Activated T-helper 1 cell treated with anti-CD3 and anti-CD28 coated beads, Interleukin-12 subunit alpha, Interleukin-12 subunit beta, Interleukin-2, Interleukin-4 antibody, amounts not matched to agents 30 ng/mL and 10 ng/mL and 1 ng/mL, durations not matched to agents 14 hours and 24 hours and 36 hours (primary cell): Measurements from ENCODE around the gene EIF3M. TPM values are rescaled to one million over a fixed set of nuclear protein-coding genes. Genes with fewer than 3 reads are reported as not detected.
"Not testable (repeated sequence)": the region's sequence is repeated elsewhere in the genome, so short reads cannot be mapped to it uniquely, and the experiment has no call there.

Experiments used
- DNase-seq: peaks from one replicate; pipeline ENCODE4 v3.0.0; 2021; ENCODE audit warnings: low spot score
- H3K27ac Mint-ChIP-seq: one replicate; pipeline ENCODE4 v1.8.0; 2021; ENCODE audit warnings: mild to moderate bottlenecking, mixed read lengths
- H3K27me3 Mint-ChIP-seq: one replicate; pipeline ENCODE4 v1.8.0; 2022; ENCODE audit warnings: mild to moderate bottlenecking, moderate library complexity, mixed read lengths; ENCODE audit not compliant: insufficient read depth
- H3K36me3 Mint-ChIP-seq: one replicate; pipeline ENCODE4 v1.8.0; 2021; ENCODE audit warnings: low read depth, mixed read lengths
- H3K4me1 Mint-ChIP-seq: one replicate; pipeline ENCODE4 v1.8.0; 2021; ENCODE audit warnings: low read depth, mixed read lengths
- H3K4me3 Mint-ChIP-seq: one replicate; pipeline ENCODE4 v1.8.0; 2021; ENCODE audit warnings: mild to moderate bottlenecking, moderate library complexity, mixed read lengths
- H3K9me3 Mint-ChIP-seq: one replicate; pipeline ENCODE4 v1.8.0; 2021; ENCODE audit warnings: mixed read lengths
- intact Hi-C: fragments of 100-400 bp; cut with micrococcal nuclease; formaldehyde crosslinking; loops from one replicate; pipeline ENCODE4 v1.15.1; 2024
- total RNA-seq: library from RNA; stranded (reverse); gene quantifications from 2 replicates; pipeline ENCODE4 v1.2.3, GENCODE V29; 2022

Gene EIF3M
- total RNA-seq, 1 donor from 2014 or later: 315 TPM

DNA sequence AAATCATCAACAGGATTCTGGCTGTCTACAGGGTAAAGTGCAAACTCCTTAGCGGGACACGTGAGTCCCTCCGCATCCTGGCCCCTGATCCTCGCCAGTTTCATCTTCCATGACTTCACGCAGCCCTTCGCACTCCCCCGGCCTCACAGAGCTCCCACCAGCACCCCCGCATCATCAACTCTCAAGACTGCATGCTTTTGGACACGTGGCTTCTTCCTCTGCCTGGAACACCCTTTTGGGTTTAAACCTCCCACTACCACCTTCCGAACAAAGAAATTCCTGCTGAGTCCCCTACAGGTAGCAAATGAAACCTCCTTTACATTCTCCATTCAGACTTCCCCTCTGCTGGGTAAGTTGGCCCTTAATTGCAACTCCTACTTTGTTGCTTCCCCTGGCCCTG, 12.6 kb upstream of the EIF3M start:
- intact Hi-C loops: no loop called here
- Mint-ChIP-seq H3K27me3 (peaks cover 7% of the 10 kb centered on the region), H3K4me1 (peaks cover 18% of the 10 kb centered on the region), H3K27ac (no peak overlapping the region), H3K36me3 (no peaks in the 10 kb centered on the region), H3K9me3 (no peaks in the 10 kb centered on the region), H3K4me3 (no peak overlapping the region)
- no peak for DNase-seq

GRCh38 chr11:32573228-32573627, 10.4 kb upstream of the EIF3M start:
- intact Hi-C loops: no loop called here
- DNase-seq: no peak
- no peak overlapping the region for H3K27ac Mint-ChIP-seq
- H3K4me1 Mint-ChIP-seq: peaks cover 6% of the 10 kb centered on the region
- H3K36me3 Mint-ChIP-seq: no peaks in the 10 kb centered on the region
- H3K27me3 Mint-ChIP-seq: peaks cover 8% of the 10 kb centered on the region
- H3K4me3 Mint-ChIP-seq: no peak overlapping the region
- no peaks in the 10 kb centered on the region for H3K9me3 Mint-ChIP-seq

GRCh38 chr11:32574421-32574820, 9.2 kb upstream of the EIF3M start:
- H3K27me3 Mint-ChIP-seq: peaks cover 10% of the 10 kb centered on the region
- H3K4me1 Mint-ChIP-seq: peaks cover 6% of the 10 kb centered on the region
- H3K4me3 Mint-ChIP-seq: no peak overlapping the region
- H3K36me3 Mint-ChIP-seq: no peaks in the 10 kb centered on the region
- no peaks in the 10 kb centered on the region for H3K9me3 Mint-ChIP-seq
- DNase-seq: no peak
- intact Hi-C loops: no loop called here
- no peak overlapping the region for H3K27ac Mint-ChIP-seq

DNA sequence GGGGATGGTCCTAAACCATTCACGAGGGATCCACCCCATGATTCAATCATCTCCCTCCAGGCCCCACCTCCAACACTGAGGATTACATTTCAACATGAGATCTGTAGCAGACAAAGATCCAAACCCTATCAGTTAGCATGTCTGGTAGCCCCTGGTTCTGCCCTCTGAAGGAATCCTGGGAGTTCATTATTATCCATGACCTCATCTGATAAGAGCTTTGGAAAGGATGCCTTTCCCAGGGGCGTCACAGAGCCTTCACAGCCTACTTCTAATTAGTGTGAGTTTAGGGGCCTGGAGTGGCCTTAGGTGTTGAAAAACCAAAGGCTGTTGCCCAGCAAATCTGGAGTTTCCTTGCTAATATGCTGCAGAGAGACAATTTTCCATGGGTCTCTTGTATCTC, 8.6 kb upstream of the EIF3M start:
- DNase-seq: no peak
- H3K27me3 Mint-ChIP-seq: peaks cover 10% of the 10 kb centered on the region
- no peaks in the 10 kb centered on the region for H3K36me3 Mint-ChIP-seq
- H3K27ac Mint-ChIP-seq: no peak overlapping the region
- H3K4me1 Mint-ChIP-seq: peaks cover 6% of the 10 kb centered on the region
- H3K4me3 Mint-ChIP-seq: no peak overlapping the region
- intact Hi-C loops: no loop called here
- no peaks in the 10 kb centered on the region for H3K9me3 Mint-ChIP-seq

DNA sequence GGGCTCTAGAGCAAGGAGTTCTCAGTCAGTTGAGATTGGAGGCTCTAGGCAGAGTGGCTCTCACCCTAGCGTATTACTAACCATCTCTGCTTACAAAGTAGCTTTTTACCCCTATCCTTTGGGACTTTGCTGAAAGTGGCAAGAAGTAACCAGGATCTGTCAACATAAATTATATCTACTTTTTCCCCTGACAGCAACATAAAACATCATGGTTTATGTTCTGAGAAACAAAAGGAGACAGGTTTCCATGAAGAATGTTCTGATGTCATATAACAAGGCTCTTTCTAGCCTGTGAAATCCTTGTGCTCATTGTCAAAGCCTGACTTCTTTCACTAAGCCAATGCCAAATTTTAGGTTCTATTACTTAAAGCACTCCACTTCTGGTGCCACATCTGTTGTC, 7.2 kb upstream of the EIF3M start:
- H3K4me1 Mint-ChIP-seq: peaks cover 3% of the 10 kb centered on the region
- intact Hi-C loops: no loop called here
- H3K36me3 Mint-ChIP-seq: no peaks in the 10 kb centered on the region
- no peak for DNase-seq
- no peaks in the 10 kb centered on the region for H3K9me3 Mint-ChIP-seq
- H3K27me3 Mint-ChIP-seq: peaks cover 8% of the 10 kb centered on the region
- no peak overlapping the region for H3K27ac Mint-ChIP-seq
- H3K4me3 Mint-ChIP-seq: no peak overlapping the region

- H3K4me1 Mint-ChIP-seq: peaks cover 18% of the 10 kb centered on the region
- no peak overlapping the region for H3K27ac Mint-ChIP-seq
- H3K9me3 Mint-ChIP-seq: no peaks in the 10 kb centered on the region
- no peak for DNase-seq
- H3K4me3 Mint-ChIP-seq: no peak overlapping the region
- intact Hi-C loops: loop anchor here (5.0 to 10.0 kb wide), 7 partner anchors 311 to 1524 kb away; partner anchors contain the start of genes C11orf91, DCDC1, DNAJC24 and NAT10
- peaks cover 16% of the 10 kb centered on the region for H3K36me3 Mint-ChIP-seq
- H3K27me3 Mint-ChIP-seq: peaks cover 2% of the 10 kb centered on the region
Measured at GRCh38 chr11:32580967-32581366, 2.7 kb upstream of the EIF3M start.

DNA sequence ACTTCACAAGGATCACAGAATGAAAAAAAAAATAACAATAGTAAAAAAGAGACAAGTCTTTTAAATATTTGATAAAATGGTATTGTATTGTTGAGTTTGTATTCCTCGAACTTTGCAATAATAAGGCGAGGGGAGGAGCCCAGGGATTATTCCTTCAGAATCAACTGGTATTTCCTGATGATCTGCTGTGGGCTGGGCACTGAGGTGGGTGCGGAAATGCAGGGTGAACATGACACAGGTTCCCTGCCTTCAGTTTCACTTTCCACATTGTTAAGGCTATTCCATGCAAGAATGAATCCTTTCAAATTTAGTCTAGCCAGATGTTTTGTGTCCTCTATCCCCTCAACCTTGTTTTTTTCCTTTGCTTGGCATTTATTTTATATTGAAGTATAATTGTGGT, 2.1 kb upstream of the EIF3M start:
- H3K4me1 Mint-ChIP-seq: peaks cover 22% of the 10 kb centered on the region
- H3K36me3 Mint-ChIP-seq: peaks cover 19% of the 10 kb centered on the region
- H3K9me3 Mint-ChIP-seq: no peaks in the 10 kb centered on the region
- intact Hi-C loops: loop anchor here (5.0 to 10.0 kb wide), 7 partner anchors 311 to 1523 kb away; partner anchors contain the start of genes C11orf91, DCDC1, DNAJC24 and NAT10
- H3K4me3 Mint-ChIP-seq: no peak overlapping the region
- H3K27me3 Mint-ChIP-seq: peaks cover 2% of the 10 kb centered on the region
- no peak overlapping the region for H3K27ac Mint-ChIP-seq
- DNase-seq: no peak

- intact Hi-C loops: loop anchor here (2.0 to 10.0 kb wide), 10 partner anchors 16 to 1520 kb away; partner anchors contain the start of genes C11orf91, DCDC1, DNAJC24 and NAT10
- Mint-ChIP-seq H3K4me3 (peak overlapping the region; percentile 98), H3K36me3 (peaks cover 31% of the 10 kb centered on the region), H3K9me3 (no peaks in the 10 kb centered on the region), H3K27me3 (no peaks in the 10 kb centered on the region), H3K4me1 (peaks cover 40% of the 10 kb centered on the region), H3K27ac (peak overlapping the region; percentile 98)
- no peak for DNase-seq
Measured at GRCh38 chr11:32584921-32585320, 1.3 kb downstream of the EIF3M start.

DNA sequence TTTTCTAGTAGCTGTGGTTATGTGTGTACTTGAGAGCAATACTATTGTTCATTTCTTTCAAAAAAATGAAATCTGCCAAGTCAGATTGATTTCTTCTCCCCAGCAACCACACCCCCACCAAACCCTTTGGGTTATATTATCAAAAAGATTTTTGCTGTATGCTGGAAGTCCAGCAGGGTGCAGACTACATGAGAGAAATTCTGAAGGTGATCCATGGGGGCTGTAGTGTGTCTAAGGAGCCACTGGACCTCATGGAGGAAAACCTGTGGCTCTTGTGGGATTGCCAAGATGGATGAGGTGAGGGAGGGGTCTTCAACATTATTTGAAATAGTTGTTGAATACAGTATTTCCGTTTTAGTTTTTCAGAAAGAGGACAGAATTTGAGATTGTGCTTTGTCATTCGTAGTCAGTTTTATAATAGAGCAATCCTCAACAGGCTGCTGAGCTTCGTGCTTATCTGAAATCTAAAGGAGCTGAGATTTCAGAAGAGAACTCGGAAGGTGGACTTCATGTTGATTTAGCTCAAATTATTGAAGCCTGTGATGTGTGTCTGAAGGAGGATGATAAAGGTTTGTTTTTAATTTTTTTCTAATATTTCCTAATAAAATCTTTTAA, 3.1 kb downstream of the EIF3M start:
- intact Hi-C loops: loop anchor here (5.0 to 10.0 kb wide), 5 partner anchors 241 to 1518 kb away; partner anchors contain the start of genes C11orf91, NAT10, PRRG4 and TCP11L1
- peaks cover 40% of the 10 kb centered on the region for H3K4me1 Mint-ChIP-seq
- DNase-seq: no peak
- peak overlapping the region; percentile 98 for H3K4me3 Mint-ChIP-seq
- no peaks in the 10 kb centered on the region for H3K9me3 Mint-ChIP-seq
- peaks cover 39% of the 10 kb centered on the region for H3K36me3 Mint-ChIP-seq
- H3K27me3 Mint-ChIP-seq: no peaks in the 10 kb centered on the region
- H3K27ac Mint-ChIP-seq: no peak overlapping the region

GRCh38 chr11:32594272-32594671, 10.6 kb downstream of the EIF3M start:
- Mint-ChIP-seq H3K27ac (no peak overlapping the region), H3K27me3 (no peaks in the 10 kb centered on the region), H3K4me1 (peaks cover 31% of the 10 kb centered on the region), H3K4me3 (no peak overlapping the region), H3K36me3 (peaks cover 61% of the 10 kb centered on the region), H3K9me3 (no peaks in the 10 kb centered on the region)
- intact Hi-C loops: no loop called here
- no peak for DNase-seq

- Mint-ChIP-seq H3K36me3 (peaks cover 58% of the 10 kb centered on the region), H3K4me1 (peaks cover 31% of the 10 kb centered on the region), H3K27ac (peak overlapping the region; percentile 61)
- DNase-seq, H3K9me3 Mint-ChIP-seq, H3K27me3 Mint-ChIP-seq, intact Hi-C loops, H3K4me3 Mint-ChIP-seq: not testable (repeated sequence)
Measured at GRCh38 chr11:32596114-32596513, 12.5 kb downstream of the EIF3M start.

DNA sequence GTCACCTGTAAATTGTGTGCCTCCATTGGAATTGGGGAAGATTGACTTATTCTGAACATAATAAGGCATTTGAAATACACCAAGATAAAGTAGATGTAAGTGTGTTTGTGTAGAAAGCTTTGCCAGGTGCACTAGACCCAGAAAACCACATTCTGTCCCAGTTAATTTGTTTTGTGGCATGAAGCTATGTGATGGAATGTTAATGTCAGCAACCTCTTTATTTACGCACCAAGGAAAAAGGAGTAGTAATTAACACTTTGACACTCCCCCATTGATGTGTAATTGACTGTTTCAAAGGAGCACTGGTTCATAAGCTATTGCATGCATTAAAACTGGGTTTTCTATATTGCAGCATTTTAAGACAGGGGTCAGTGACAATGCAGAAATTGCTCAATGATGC, 14.3 kb downstream of the EIF3M start:
- H3K9me3 Mint-ChIP-seq: no peaks in the 10 kb centered on the region
- DNase-seq: no peak
- H3K27ac Mint-ChIP-seq: no peak overlapping the region
- peaks cover 54% of the 10 kb centered on the region for H3K36me3 Mint-ChIP-seq
- peaks cover 31% of the 10 kb centered on the region for H3K4me1 Mint-ChIP-seq
- H3K4me3 Mint-ChIP-seq: no peak overlapping the region
- H3K27me3 Mint-ChIP-seq: no peaks in the 10 kb centered on the region
- intact Hi-C loops: no loop called here

GRCh38 chr11:32602657-32603415, 19.2 kb downstream of the EIF3M start:
- Mint-ChIP-seq H3K27me3 (no peaks in the 10 kb centered on the region), H3K4me3 (no peak overlapping the region), H3K9me3 (peaks cover 5% of the 10 kb centered on the region), H3K36me3 (peaks cover 37% of the 10 kb centered on the region), H3K4me1 (peaks cover 2% of the 10 kb centered on the region), H3K27ac (no peak overlapping the region)
- DNase-seq: no peak
- intact Hi-C loops: no loop called here
